ENCODE measurements around the gene SPAG6.

DNA sequence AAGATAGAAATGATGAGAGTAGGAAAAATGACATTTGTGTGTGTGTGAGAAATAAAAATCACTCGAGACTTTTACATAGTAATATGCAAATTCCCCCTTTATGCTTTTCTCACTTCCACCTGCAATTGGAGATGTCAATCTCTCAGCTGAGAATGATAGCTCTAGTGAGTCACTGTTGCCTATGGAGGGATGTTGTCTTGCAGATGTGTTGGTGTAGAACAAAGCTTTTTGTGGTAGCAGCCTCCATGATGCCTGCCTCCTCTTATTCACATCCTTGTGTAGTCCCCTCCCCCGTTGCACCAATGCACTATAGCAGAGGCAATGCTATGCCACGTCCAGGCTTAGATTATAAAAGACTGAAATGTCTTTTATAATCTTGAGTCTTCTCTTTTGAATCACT lies 33.8 kb downstream of the SPAG6 start:
- no peak for TF ChIP-seq TAF1 (IDR thresholded peaks at IDR 0.05; ENCODE audit: borderline replicate concordance, low read depth, low read length)
- TF ChIP-seq POLR2A (IDR thresholded peaks at IDR 0.05; ENCODE audit: low read depth, low read length) = no peak
- TF ChIP-seq POLR2AphosphoS5 (IDR thresholded peaks at IDR 0.05; ENCODE audit: low read depth, low read length) = no peak
